H1 (cell line): Measurements from ENCODE around the gene SLFN12L.
"Not testable (repeated sequence)": the region's sequence is repeated elsewhere in the genome, so short reads cannot be mapped to it uniquely, and the experiment has no call there.

Experiments
- CHD2 ChIP-seq: IDR thresholded peaks from 2 replicates; pipeline ENCODE4 v1.6.1; 2012; ENCODE audit warnings: low read length, improper control_type of control experiment
- CREB1 ChIP-seq: IDR thresholded peaks from 2 replicates; pipeline ENCODE4 v1.6.1; 2012; ENCODE audit warnings: inconsistent platforms
- EP300 ChIP-seq, 2 experiments: IDR thresholded peaks; 1 replicate in 1 of 2; 2 replicates in 1 of 2; pipeline ENCODE4 v1.6.1; 2011 to 2012; ENCODE audit warnings: low read depth in 2 of 2, low read length in 2 of 2, mild to moderate bottlenecking in 2 of 2, borderline replicate concordance in 1 of 2, inconsistent platforms in 1 of 2, moderate library complexity in 1 of 2
- NRF1 ChIP-seq: IDR thresholded peaks from 2 replicates; pipeline ENCODE4 v1.6.1; 2011; ENCODE audit warnings: mild to moderate bottlenecking, low read depth, low read length, improper control_type of control experiment
- POLR2A ChIP-seq, 2 experiments: IDR thresholded peaks; 1 replicate in 1 of 2; 2 replicates in 1 of 2; pipeline ENCODE4 v1.6.1; 2011; ENCODE audit warnings: low read depth in 2 of 2, low read length in 2 of 2, mild to moderate bottlenecking in 2 of 2; ENCODE audit errors: control extremely low read depth in 1 of 2
- POLR2AphosphoS5 ChIP-seq: IDR thresholded peaks from 2 replicates; pipeline ENCODE4 v1.6.1; 2011; ENCODE audit warnings: low read depth, low read length
- TCF12 ChIP-seq: IDR thresholded peaks from 2 replicates; pipeline ENCODE4 v1.6.1; 2011; ENCODE audit warnings: low read depth, mild to moderate bottlenecking, low read length
- TF ChIP-seq, protein P1 (sequence below), 3 experiments: IDR thresholded peaks; 1 replicate in 2 of 3; 2 replicates in 1 of 3; pipeline versions ENCODE4 v1.5.1 to v1.6.1; 2011; ENCODE audit warnings: low read length in 3 of 3, mild to moderate bottlenecking in 3 of 3, inconsistent platforms in 2 of 3, low read depth in 1 of 3, moderate library complexity in 1 of 3; ENCODE audit not compliant: insufficient read depth in 1 of 3; ENCODE audit errors: control extremely low read depth in 1 of 3
- TF ChIP-seq, protein P2 (sequence below): IDR thresholded peaks from 2 replicates; pipeline ENCODE4 v1.6.1; 2011; ENCODE audit warnings: low read length, improper control_type of control experiment
- TF ChIP-seq, protein P3 (sequence below): IDR thresholded peaks from 2 replicates; pipeline ENCODE4 v1.6.1; 2012; ENCODE audit warnings: low read length, inconsistent platforms

DNA sequence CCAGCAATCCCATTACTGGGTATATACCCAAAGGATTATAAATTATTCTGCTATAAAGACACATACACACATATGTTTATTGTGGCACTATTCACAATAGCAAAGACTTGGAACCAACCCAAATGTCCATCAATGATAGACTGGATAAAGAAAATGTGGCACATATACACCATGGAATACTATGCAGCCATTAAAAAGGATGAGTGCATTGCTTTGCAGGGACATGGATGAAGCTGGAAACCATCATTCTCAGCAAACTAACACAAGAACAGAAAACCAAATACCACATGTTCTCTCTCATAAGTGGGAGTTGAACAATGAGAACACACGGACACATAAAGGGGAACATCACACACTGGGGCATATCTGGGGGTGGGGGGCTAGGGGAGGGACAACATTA is 8.2 kb downstream of the SLFN12L start:
- not testable (repeated sequence) for TF ChIP-seq CHD2; CREB1; POLR2A (IDR thresholded peaks at IDR 0.05; ENCODE audit: control extremely low read depth in 1 of 2, low read depth in 2 of 2, low read length in 2 of 2); POLR2AphosphoS5; NRF1; EP300 (IDR thresholded peaks at IDR 0.05; ENCODE audit: borderline replicate concordance in 1 of 2, low read depth in 2 of 2, low read length in 2 of 2); TCF12
- TF ChIP-seq, protein P1, sequence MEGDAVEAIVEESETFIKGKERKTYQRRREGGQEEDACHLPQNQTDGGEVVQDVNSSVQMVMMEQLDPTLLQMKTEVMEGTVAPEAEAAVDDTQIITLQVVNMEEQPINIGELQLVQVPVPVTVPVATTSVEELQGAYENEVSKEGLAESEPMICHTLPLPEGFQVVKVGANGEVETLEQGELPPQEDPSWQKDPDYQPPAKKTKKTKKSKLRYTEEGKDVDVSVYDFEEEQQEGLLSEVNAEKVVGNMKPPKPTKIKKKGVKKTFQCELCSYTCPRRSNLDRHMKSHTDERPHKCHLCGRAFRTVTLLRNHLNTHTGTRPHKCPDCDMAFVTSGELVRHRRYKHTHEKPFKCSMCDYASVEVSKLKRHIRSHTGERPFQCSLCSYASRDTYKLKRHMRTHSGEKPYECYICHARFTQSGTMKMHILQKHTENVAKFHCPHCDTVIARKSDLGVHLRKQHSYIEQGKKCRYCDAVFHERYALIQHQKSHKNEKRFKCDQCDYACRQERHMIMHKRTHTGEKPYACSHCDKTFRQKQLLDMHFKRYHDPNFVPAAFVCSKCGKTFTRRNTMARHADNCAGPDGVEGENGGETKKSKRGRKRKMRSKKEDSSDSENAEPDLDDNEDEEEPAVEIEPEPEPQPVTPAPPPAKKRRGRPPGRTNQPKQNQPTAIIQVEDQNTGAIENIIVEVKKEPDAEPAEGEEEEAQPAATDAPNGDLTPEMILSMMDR (IDR thresholded peaks at IDR 0.05; ENCODE audit: control extremely low read depth in 1 of 3, insufficient read depth in 1 of 3, low read depth in 1 of 3, low read length in 3 of 3), result not testable (repeated sequence)
- TF ChIP-seq, protein P2, sequence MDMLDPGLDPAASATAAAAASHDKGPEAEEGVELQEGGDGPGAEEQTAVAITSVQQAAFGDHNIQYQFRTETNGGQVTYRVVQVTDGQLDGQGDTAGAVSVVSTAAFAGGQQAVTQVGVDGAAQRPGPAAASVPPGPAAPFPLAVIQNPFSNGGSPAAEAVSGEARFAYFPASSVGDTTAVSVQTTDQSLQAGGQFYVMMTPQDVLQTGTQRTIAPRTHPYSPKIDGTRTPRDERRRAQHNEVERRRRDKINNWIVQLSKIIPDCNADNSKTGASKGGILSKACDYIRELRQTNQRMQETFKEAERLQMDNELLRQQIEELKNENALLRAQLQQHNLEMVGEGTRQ, result not testable (repeated sequence)
- TF ChIP-seq, protein P3, sequence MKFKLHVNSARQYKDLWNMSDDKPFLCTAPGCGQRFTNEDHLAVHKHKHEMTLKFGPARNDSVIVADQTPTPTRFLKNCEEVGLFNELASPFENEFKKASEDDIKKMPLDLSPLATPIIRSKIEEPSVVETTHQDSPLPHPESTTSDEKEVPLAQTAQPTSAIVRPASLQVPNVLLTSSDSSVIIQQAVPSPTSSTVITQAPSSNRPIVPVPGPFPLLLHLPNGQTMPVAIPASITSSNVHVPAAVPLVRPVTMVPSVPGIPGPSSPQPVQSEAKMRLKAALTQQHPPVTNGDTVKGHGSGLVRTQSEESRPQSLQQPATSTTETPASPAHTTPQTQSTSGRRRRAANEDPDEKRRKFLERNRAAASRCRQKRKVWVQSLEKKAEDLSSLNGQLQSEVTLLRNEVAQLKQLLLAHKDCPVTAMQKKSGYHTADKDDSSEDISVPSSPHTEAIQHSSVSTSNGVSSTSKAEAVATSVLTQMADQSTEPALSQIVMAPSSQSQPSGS, result not testable (repeated sequence)
